T-helper 2 cell treated with Interferon-gamma antibody and Interleukin-4, amounts not matched to agents 5 μg/mL and 100 μg/mL, for 36 hours (primary cell): ENCODE results near the gene TADA2A.

Experiments used
- DNase-seq: peaks from one replicate; pipeline ENCODE4 v3.0.0; 2021; ENCODE audit warnings: low spot score
- H3K27ac Mint-ChIP-seq: one replicate; pipeline ENCODE4 v1.8.0; 2021; ENCODE audit warnings: mild to moderate bottlenecking, mixed read lengths
- H3K27me3 Mint-ChIP-seq: one replicate; pipeline ENCODE4 v1.8.0; 2021; ENCODE audit warnings: low read depth, mixed read lengths
- H3K36me3 Mint-ChIP-seq: one replicate; pipeline ENCODE4 v1.8.0; 2021; ENCODE audit warnings: low read depth, mixed read lengths
- H3K4me1 Mint-ChIP-seq: one replicate; pipeline ENCODE4 v1.8.0; 2021; ENCODE audit warnings: low read depth, mixed read lengths
- H3K4me3 Mint-ChIP-seq: one replicate; pipeline ENCODE4 v1.8.0; 2022; ENCODE audit warnings: mild to moderate bottlenecking, moderate library complexity, mixed read lengths
- H3K9me3 Mint-ChIP-seq: one replicate; pipeline ENCODE4 v1.8.0; 2021; ENCODE audit warnings: mixed read lengths

TADA2A gene, protein sequence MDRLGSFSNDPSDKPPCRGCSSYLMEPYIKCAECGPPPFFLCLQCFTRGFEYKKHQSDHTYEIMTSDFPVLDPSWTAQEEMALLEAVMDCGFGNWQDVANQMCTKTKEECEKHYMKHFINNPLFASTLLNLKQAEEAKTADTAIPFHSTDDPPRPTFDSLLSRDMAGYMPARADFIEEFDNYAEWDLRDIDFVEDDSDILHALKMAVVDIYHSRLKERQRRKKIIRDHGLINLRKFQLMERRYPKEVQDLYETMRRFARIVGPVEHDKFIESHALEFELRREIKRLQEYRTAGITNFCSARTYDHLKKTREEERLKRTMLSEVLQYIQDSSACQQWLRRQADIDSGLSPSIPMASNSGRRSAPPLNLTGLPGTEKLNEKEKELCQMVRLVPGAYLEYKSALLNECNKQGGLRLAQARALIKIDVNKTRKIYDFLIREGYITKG

DNA sequence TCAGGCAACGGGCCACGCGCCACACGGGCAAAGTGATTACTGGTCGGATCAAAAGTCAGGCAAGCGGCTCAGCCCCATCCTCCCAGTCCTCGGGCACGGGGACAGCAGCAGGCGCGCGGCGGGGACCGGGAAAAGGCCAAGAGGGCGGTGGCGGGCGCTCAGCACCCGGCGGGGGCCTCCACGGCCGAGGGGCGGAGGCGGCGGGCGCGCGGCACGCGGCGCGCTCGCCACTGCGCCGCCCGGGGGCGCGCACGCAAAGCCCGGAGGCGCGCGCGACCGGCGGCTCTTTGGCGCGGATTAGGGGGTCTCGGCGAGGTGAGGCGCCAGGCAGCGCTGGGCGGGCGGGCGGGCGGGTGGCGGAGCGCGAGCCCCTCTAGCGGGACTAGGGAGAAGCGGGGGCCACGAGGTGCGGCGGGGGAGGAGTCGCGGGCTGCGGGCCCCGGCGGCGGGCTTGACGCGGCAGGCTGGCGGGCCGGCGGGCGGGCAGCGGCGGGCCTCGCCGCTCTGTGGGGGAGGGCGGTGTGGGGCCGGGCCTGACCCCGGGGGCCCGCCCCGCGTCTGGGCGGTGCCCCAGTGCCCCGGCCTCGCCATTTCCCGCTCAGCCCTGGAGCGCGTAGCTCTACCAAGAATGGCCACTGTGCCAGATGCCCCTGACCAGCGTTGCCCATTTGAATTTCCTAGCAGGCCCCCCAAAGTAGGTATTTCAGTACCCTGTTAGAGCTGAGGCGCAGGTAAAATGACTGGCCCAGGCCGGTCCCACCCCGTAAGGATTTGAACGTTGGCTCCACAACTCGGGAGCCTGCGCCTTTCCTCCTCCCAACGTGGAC is at the start of gene TADA2A, which contains the start of gene ACACA:
Gene TADA2A, plus strand, starts transcription at position 252 of the 827 bp plus-strand sequence. CDS start 4,480 bp downstream, outside the sequence.
Gene ACACA, minus strand, starts transcription at position 202 of the 827 bp plus-strand sequence. CDS start 537 bp downstream, outside the sequence.
- peak; percentile 84 for DNase-seq
- Mint-ChIP-seq H3K36me3 (peaks cover 51% of the 10 kb centered on the region), H3K4me3 (peak within 1 kb of the TSS; percentile 97), H3K27ac (peak within 1 kb of the TSS; percentile 97), H3K4me1 (peaks cover 47% of the 10 kb centered on the region), H3K9me3 (no peaks in the 10 kb centered on the region), H3K27me3 (no peaks in the 10 kb centered on the region)

GRCh38 chr17:37358098-37358829 is 48.4 kb upstream of the TADA2A start:
- DNase-seq: peak; percentile 33
- Mint-ChIP-seq H3K9me3 (no peaks in the 10 kb centered on the region), H3K27ac (peak overlapping the region; percentile 89), H3K36me3 (no peaks in the 10 kb centered on the region), H3K4me1 (peaks cover 21% of the 10 kb centered on the region), H3K27me3 (no peaks in the 10 kb centered on the region), H3K4me3 (peak overlapping the region; percentile 95)

DNA sequence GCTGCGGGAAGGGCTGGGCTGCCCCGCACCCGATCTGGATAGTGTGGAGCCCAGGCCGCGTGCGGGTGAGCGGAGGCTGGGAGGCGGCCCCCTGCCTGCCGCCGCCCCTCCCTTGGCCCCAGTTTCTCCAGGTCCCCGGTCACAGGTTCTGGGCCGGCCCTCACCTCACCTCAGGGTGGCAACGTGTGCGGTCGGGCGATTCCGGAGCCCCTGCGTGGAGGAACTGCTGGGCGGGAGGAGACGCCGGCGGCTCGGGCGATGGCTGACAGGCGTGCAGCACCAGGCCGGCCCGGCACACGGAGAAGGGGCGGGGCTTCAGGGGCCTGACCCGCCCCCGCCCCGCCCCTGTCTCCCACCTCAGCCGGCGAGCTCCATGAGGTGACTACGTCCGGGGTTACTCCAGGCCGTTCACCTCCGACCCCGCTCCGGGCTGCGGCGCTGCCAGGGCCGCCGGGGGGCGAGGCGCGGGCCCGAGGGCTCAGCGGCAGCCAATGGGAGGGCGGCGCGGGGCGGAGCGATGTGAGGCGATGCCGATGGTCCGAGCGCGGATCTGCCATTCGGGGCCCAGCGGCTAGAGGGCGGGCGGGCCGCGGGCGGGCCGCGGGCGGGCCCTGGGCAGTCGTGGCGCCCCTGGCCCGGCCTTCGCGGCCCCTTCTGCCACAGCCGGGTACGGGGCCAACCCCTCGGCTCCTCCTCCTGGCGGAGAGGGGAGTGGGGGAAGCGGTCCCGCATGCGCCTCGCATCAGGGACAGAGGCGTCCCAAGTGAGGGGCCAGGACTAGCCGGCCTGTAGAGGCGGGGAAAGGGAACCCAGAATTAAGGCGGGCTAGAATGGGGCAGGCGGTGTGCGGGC is 47.6 kb upstream of the TADA2A start:
- Mint-ChIP-seq H3K9me3 (no peaks in the 10 kb centered on the region), H3K36me3 (no peaks in the 10 kb centered on the region), H3K27me3 (no peaks in the 10 kb centered on the region), H3K4me1 (peaks cover 21% of the 10 kb centered on the region), H3K4me3 (peak overlapping the region; percentile 95), H3K27ac (peak overlapping the region; percentile 89)
- DNase-seq: peak; percentile 97

DNA sequence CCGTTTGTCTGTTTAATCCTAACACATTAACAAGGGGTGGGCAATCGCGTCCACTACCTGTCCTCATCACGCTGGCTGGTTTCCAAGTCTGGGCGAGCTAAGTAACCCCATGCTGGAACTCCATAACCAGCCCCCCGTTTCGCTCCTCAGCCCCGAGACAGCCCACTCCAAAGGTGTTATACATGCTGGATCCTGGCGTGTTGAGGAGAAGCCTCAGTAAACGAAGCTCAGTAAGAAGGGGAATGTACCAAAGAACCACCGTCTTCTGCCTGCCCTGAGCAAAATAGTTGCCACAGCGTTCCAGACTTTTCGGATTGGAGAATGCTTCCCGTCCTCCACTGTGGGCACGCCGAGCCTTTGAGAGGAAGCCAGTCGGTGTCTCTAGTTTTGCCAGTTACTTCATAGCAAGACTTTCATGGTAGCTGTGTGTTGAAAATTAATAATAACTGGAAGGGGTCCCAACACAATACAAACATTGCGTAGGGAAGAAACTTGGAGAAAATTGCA is 47.0 kb upstream of the TADA2A start:
- no peaks in the 10 kb centered on the region for H3K36me3 Mint-ChIP-seq
- DNase-seq: no peak

DNA sequence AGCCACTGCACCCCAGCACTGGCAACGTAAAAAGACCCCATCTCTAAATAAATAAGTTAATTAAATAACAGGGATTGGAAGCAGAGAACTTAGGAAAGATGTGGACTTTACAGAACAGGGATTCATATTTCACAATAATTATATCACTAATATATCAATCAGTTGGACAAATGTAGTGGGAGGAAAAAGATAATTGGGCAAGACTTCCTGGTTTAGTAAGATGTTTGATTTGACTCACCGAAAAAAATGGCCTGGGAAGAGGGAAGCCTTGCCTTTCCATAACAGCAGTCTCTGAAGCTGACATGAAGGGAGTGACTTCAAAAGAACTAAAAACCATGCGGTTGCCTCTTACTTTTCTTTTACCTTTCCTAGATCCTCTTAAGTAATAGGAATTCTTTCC is 46.1 kb upstream of the TADA2A start:
- Mint-ChIP-seq H3K4me3 (no peak overlapping the region), H3K9me3 (no peaks in the 10 kb centered on the region)
- DNase-seq: no peak

More for the DNA sequence above, 47.0 kb upstream of the TADA2A start:
- peaks cover 21% of the 10 kb centered on the region for H3K4me1 Mint-ChIP-seq
- peak overlapping the region; percentile 77 for H3K4me3 Mint-ChIP-seq
- no peaks in the 10 kb centered on the region for H3K9me3 Mint-ChIP-seq
- H3K27ac Mint-ChIP-seq: peak overlapping the region; percentile 77
- H3K27me3 Mint-ChIP-seq: no peaks in the 10 kb centered on the region

DNA sequence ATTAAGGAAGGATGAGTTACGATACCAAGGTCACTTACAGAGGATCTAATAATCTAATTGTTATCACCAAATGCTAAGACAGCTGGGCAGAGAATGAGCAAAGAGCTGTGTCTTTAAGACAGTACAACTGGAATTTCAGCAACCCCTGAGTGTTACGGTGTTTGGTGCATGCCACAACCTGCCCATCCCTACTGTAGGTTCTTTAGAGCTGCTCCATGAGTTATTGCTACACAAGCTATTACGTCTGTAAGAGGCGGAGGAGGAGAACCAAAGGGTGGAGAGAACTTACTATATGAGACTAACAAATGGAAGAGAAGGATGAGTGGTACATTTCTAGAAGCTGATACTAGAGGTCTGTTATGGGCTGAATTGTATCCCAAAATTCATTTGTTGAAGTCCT is 45.1 kb upstream of the TADA2A start:
- Mint-ChIP-seq H3K9me3 (no peaks in the 10 kb centered on the region), H3K4me3 (no peak overlapping the region), H3K4me1 (peaks cover 21% of the 10 kb centered on the region), H3K27me3 (no peaks in the 10 kb centered on the region), H3K36me3 (no peaks in the 10 kb centered on the region), H3K27ac (no peak overlapping the region)
- no peak for DNase-seq

More for the DNA sequence above, 46.1 kb upstream of the TADA2A start:
- peaks cover 21% of the 10 kb centered on the region for H3K4me1 Mint-ChIP-seq
- H3K36me3 Mint-ChIP-seq: no peaks in the 10 kb centered on the region
- no peak overlapping the region for H3K27ac Mint-ChIP-seq
- H3K27me3 Mint-ChIP-seq: no peaks in the 10 kb centered on the region

- H3K27ac Mint-ChIP-seq: no peak overlapping the region
- H3K27me3 Mint-ChIP-seq: no peaks in the 10 kb centered on the region
- no peaks in the 10 kb centered on the region for H3K4me1 Mint-ChIP-seq
- no peaks in the 10 kb centered on the region for H3K36me3 Mint-ChIP-seq
- DNase-seq: no peak
- H3K9me3 Mint-ChIP-seq: no peaks in the 10 kb centered on the region
- no peak overlapping the region for H3K4me3 Mint-ChIP-seq
Observed at GRCh38 chr17:37365589-37365988, 41.1 kb upstream of the TADA2A start.

DNA sequence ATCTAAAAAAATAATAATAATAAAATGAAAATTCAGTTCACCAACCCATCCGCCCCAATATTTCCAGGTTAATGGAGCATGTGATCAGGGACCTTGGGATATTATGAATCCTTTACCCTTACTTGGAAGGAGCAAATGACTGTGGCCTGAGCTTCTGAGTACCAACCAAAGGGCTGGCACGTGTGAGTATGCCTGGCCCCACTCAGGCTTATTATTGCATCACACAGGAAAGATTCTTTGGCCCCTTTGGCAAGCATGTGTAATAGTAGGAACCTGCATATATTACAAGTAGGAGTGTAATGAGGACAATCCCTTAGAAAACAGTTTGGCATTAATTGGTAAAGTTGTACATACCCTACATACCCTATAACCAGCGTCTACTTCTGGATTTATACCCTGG is 38.1 kb upstream of the TADA2A start:
- Mint-ChIP-seq H3K4me1 (peaks cover 4% of the 10 kb centered on the region), H3K9me3 (no peaks in the 10 kb centered on the region), H3K4me3 (no peak overlapping the region), H3K27me3 (no peaks in the 10 kb centered on the region), H3K27ac (no peak overlapping the region), H3K36me3 (no peaks in the 10 kb centered on the region)
- no peak for DNase-seq

GRCh38 chr17:37373530-37374159 is 33.0 kb upstream of the TADA2A start:
- H3K27me3 Mint-ChIP-seq: no peaks in the 10 kb centered on the region
- H3K4me3 Mint-ChIP-seq: no peak overlapping the region
- H3K27ac Mint-ChIP-seq: no peak overlapping the region
- no peaks in the 10 kb centered on the region for H3K36me3 Mint-ChIP-seq
- H3K4me1 Mint-ChIP-seq: peaks cover 5% of the 10 kb centered on the region
- DNase-seq: peak; percentile 66
- no peaks in the 10 kb centered on the region for H3K9me3 Mint-ChIP-seq

DNA sequence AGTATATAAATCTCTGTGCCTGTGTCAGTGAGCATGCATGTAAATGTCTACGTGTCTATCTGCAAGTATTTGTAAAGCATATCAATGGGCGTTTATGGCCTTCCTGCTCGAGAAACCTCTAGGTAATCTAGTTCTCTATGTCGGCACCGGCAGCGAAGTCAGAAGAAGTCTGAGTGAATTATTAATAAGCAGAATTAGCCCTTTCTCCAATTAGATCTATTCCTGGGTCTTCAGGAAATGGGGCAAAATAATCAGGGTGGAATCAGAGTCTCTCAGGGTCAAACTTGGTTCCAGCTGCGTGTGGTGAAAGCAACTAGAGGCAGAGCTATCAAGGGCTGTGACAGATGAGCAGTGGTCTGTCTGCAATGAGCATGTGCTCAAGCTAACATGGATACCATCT is 31.0 kb upstream of the TADA2A start, which contains the start of gene C17orf78:
Gene C17orf78, plus strand, starts transcription at position 280 of the 400 bp plus-strand sequence. Its CDS starts 108 bp downstream, at position 388.
- H3K27me3 Mint-ChIP-seq: no peaks in the 10 kb centered on the region

GRCh38 chr17:37382056-37382455 is 24.6 kb upstream of the TADA2A start:
- DNase-seq: no peak
- no peak overlapping the region for H3K27ac Mint-ChIP-seq
- no peaks in the 10 kb centered on the region for H3K9me3 Mint-ChIP-seq
- H3K36me3 Mint-ChIP-seq: no peaks in the 10 kb centered on the region
- no peak overlapping the region for H3K4me3 Mint-ChIP-seq
- H3K4me1 Mint-ChIP-seq: no peaks in the 10 kb centered on the region
- H3K27me3 Mint-ChIP-seq: no peaks in the 10 kb centered on the region

More for the DNA sequence above, 31.0 kb upstream of the TADA2A start, which contains the start of gene C17orf78:
- Mint-ChIP-seq H3K36me3 (no peaks in the 10 kb centered on the region), H3K9me3 (no peaks in the 10 kb centered on the region), H3K4me1 (peaks cover 5% of the 10 kb centered on the region), H3K27ac (no peak within 1 kb of the TSS), H3K4me3 (no peak within 1 kb of the TSS)
- no peak for DNase-seq

GRCh38 chr17:37384560-37385149 is 22.0 kb upstream of the TADA2A start:
- no peaks in the 10 kb centered on the region for H3K27me3 Mint-ChIP-seq
- no peak overlapping the region for H3K4me3 Mint-ChIP-seq

More at GRCh38 chr17:37384560-37385149, 22.0 kb upstream of the TADA2A start:
- H3K36me3 Mint-ChIP-seq: no peaks in the 10 kb centered on the region
- H3K4me1 Mint-ChIP-seq: no peaks in the 10 kb centered on the region
- no peaks in the 10 kb centered on the region for H3K9me3 Mint-ChIP-seq
- no peak overlapping the region for H3K27ac Mint-ChIP-seq
- DNase-seq: no peak
